ENCODE data around the gene CPLX4. TPM values are rescaled to one million over a fixed set of nuclear protein-coding genes. Genes with fewer than 3 reads are reported as not detected.
A peak's percentile ranks its signal among the peaks of the same experiment; 100 is the strongest.

Gene CPLX4
- total RNA-seq, 1 experiment from 2014 or later = not detected

- no peak for TF ChIP-seq MXD4 (CRISPR knock-in tag; IDR thresholded peaks at IDR 0.05; ENCODE audit: borderline replicate concordance)
- peak; percentile 88 for TF ChIP-seq HMGXB4 (CRISPR knock-in tag; IDR thresholded peaks at IDR 0.05)
- TF ChIP-seq, protein P1, sequence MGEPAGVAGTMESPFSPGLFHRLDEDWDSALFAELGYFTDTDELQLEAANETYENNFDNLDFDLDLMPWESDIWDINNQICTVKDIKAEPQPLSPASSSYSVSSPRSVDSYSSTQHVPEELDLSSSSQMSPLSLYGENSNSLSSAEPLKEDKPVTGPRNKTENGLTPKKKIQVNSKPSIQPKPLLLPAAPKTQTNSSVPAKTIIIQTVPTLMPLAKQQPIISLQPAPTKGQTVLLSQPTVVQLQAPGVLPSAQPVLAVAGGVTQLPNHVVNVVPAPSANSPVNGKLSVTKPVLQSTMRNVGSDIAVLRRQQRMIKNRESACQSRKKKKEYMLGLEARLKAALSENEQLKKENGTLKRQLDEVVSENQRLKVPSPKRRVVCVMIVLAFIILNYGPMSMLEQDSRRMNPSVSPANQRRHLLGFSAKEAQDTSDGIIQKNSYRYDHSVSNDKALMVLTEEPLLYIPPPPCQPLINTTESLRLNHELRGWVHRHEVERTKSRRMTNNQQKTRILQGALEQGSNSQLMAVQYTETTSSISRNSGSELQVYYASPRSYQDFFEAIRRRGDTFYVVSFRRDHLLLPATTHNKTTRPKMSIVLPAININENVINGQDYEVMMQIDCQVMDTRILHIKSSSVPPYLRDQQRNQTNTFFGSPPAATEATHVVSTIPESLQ (CRISPR knock-in tag; IDR thresholded peaks at IDR 0.05) = no peak
- no peak for TF ChIP-seq JUN (CRISPR knock-in tag; IDR thresholded peaks at IDR 0.05)
- no peak for TF ChIP-seq STAT6 (CRISPR knock-in tag; conservative IDR thresholded peaks at IDR 0.05; ENCODE audit: low read depth)
- TF ChIP-seq, protein P2, sequence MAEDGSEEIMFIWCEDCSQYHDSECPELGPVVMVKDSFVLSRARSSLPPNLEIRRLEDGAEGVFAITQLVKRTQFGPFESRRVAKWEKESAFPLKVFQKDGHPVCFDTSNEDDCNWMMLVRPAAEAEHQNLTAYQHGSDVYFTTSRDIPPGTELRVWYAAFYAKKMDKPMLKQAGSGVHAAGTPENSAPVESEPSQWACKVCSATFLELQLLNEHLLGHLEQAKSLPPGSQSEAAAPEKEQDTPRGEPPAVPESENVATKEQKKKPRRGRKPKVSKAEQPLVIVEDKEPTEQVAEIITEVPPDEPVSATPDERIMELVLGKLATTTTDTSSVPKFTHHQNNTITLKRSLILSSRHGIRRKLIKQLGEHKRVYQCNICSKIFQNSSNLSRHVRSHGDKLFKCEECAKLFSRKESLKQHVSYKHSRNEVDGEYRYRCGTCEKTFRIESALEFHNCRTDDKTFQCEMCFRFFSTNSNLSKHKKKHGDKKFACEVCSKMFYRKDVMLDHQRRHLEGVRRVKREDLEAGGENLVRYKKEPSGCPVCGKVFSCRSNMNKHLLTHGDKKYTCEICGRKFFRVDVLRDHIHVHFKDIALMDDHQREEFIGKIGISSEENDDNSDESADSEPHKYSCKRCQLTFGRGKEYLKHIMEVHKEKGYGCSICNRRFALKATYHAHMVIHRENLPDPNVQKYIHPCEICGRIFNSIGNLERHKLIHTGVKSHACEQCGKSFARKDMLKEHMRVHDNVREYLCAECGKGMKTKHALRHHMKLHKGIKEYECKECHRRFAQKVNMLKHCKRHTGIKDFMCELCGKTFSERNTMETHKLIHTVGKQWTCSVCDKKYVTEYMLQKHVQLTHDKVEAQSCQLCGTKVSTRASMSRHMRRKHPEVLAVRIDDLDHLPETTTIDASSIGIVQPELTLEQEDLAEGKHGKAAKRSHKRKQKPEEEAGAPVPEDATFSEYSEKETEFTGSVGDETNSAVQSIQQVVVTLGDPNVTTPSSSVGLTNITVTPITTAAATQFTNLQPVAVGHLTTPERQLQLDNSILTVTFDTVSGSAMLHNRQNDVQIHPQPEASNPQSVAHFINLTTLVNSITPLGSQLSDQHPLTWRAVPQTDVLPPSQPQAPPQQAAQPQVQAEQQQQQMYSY (CRISPR knock-in tag; IDR thresholded peaks at IDR 0.05) = no peak
- TF ChIP-seq, protein P3, sequence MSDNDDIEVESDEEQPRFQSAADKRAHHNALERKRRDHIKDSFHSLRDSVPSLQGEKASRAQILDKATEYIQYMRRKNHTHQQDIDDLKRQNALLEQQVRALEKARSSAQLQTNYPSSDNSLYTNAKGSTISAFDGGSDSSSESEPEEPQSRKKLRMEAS (CRISPR knock-in tag; IDR thresholded peaks at IDR 0.05) = 0 out of 2 replicates have a peak, but pooled peaks have one; percentile 33
- TF ChIP-seq HMGA2 (CRISPR knock-in tag; IDR thresholded peaks at IDR 0.05) = no peak
- TF ChIP-seq NR3C1 (CRISPR knock-in tag; conservative IDR thresholded peaks at IDR 0.05; ENCODE audit: low read depth) = no peak
- TF ChIP-seq SMAD3 (CRISPR knock-in tag; IDR thresholded peaks at IDR 0.05; ENCODE audit: borderline replicate concordance) = no peak
- no peak for TF ChIP-seq AR (CRISPR knock-in tag; IDR thresholded peaks at IDR 0.05)
- TF ChIP-seq ZBTB43 (CRISPR knock-in tag; IDR thresholded peaks at IDR 0.05) = peak; percentile 66; the same call in 1 of the 2 replicates
- peak; percentile 82; the same call in 1 of the 2 replicates for TF ChIP-seq FOXP1 (CRISPR knock-in tag; IDR thresholded peaks at IDR 0.05; ENCODE audit: borderline replicate concordance)
- TF ChIP-seq ATF1 (CRISPR knock-in tag; IDR thresholded peaks at IDR 0.05) = no peak
- TF ChIP-seq TP53 (CRISPR knock-in tag; IDR thresholded peaks at IDR 0.05) = peak; percentile 74; the same call in 1 of the 2 replicates
- TF ChIP-seq NFYB (CRISPR knock-in tag; conservative IDR thresholded peaks at IDR 0.05; ENCODE audit: low read depth) = peak; percentile 55
- no peak for TF ChIP-seq ZNF671 (CRISPR knock-in tag; IDR thresholded peaks at IDR 0.05)
- TF ChIP-seq ZNF232 (CRISPR knock-in tag; IDR thresholded peaks at IDR 0.05) = no peak
- TF ChIP-seq, protein P4, sequence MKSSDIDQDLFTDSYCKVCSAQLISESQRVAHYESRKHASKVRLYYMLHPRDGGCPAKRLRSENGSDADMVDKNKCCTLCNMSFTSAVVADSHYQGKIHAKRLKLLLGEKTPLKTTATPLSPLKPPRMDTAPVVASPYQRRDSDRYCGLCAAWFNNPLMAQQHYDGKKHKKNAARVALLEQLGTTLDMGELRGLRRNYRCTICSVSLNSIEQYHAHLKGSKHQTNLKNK (CRISPR knock-in tag; IDR thresholded peaks at IDR 0.05) = no peak
- peak; percentile 89 for TF ChIP-seq SP1 (CRISPR knock-in tag; conservative IDR thresholded peaks at IDR 0.05)
- TF ChIP-seq ESRRA (CRISPR knock-in tag; IDR thresholded peaks at IDR 0.05; ENCODE audit: borderline replicate concordance) = no peak
- no peak for TF ChIP-seq NFATC4 (CRISPR knock-in tag; IDR thresholded peaks at IDR 0.05)
- no peak for TF ChIP-seq ZNF396 (CRISPR knock-in tag; IDR thresholded peaks at IDR 0.05; ENCODE audit: borderline replicate concordance)
These were observed 40.5 kb upstream of the CPLX4 start, which contains the start of gene LMAN1 (continued) for GRCh38 chr18:59358712-59359575.
